Measurements from ENCODE around the gene BCAN.

The BCAN gene

GRCh38 chr1:156689035-156689952, 47.4 kb downstream of the BCAN start:
- Histone ChIP-seq H3K27ac (ENCODE audit: insufficient read depth, low read length, poor library complexity, severe bottlenecking) (no peak overlapping the region), H3K27me3 (replicated peaks; ENCODE audit: control insufficient read depth, insufficient read depth, low read length, poor library complexity, severe bottlenecking) (peaks cover 43% of the 10 kb centered on the region), H3K4me3 (ENCODE audit: insufficient read depth, low read depth, low read length, poor library complexity, severe bottlenecking) (no peak overlapping the region), H3K36me3 (ENCODE audit: control insufficient read depth, insufficient read depth, low read length) (no peaks in the 10 kb centered on the region), H3K9me3 (ENCODE audit: control insufficient read depth, low read length) (no peaks in the 10 kb centered on the region), H3K4me1 (ENCODE audit: control insufficient read depth, insufficient read depth, low read length, poor library complexity, severe bottlenecking) (peaks cover 18% of the 10 kb centered on the region)
- peak; percentile 54 to 64 (median 55) for DNase-seq

DNA sequence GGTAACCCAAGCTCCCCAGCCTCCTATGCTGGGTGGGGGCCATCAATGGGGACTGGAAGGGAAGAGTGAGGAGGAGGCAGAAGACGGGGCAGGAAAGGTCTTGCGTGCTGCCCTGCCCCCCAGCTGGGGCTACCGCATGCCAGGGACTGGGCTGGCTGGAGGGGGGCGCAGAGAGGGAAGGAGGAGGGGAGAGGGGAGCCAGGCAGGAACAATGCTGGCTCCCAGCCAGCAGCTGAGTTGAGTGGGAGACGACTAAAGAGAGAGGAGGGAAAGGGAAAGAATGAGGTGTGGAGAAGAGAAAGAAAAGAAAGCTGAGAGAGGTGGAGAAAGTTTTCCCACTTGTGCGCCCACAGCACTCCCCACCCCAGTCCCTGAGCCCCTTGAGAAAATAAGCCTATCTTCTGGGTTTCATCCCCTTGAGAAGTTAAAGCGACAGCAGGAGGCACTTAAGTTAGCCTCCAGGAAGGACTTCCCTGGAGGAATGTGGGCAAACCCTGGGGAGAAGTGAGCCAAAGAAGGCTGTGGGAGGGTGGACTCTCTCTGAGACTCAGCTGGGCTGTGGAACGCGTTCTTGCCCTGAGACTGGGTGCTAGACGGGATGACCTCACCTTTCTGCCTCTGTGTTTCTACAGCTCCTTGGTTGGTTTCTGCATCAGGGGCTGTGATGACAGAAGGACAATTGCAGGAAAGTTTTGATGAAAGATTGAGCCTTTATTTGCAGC, 48.2 kb downstream of the BCAN start:
- H3K27me3 ChIP-seq (replicated peaks; ENCODE audit: control insufficient read depth, insufficient read depth, low read length, poor library complexity, severe bottlenecking): peaks cover 43% of the 10 kb centered on the region
- H3K27ac ChIP-seq (ENCODE audit: insufficient read depth, low read length, poor library complexity, severe bottlenecking): no peak overlapping the region
- no peak for DNase-seq
- peaks cover 16% of the 10 kb centered on the region for H3K4me1 ChIP-seq (ENCODE audit: control insufficient read depth, insufficient read depth, low read length, poor library complexity, severe bottlenecking)
- no peaks in the 10 kb centered on the region for H3K9me3 ChIP-seq (ENCODE audit: control insufficient read depth, low read length)
- H3K36me3 ChIP-seq (ENCODE audit: control insufficient read depth, insufficient read depth, low read length): no peaks in the 10 kb centered on the region
- no peak overlapping the region for H3K4me3 ChIP-seq (ENCODE audit: insufficient read depth, low read depth, low read length, poor library complexity, severe bottlenecking)

DNA sequence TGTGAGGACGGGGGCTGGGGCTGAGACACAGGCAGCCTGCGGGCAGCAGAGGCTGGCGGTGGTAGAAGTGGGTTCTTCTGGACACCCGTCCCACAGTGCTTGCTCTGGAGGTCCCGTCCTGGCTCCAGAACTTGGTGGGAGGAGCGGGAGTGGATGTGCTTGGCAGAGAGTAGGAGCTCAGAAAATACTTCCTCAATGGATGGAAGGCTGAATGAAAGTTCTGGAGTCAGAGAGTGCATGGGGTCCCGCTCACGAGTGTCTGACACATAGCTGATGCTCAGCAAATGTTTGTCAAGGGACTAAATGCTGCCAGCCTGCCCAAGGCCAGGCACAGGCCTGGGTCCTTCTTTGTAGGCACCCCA, 48.7 kb downstream of the BCAN start:
- Histone ChIP-seq H3K27ac (ENCODE audit: insufficient read depth, low read length, poor library complexity, severe bottlenecking) (no peak overlapping the region), H3K36me3 (ENCODE audit: control insufficient read depth, insufficient read depth, low read length) (no peaks in the 10 kb centered on the region), H3K27me3 (replicated peaks; ENCODE audit: control insufficient read depth, insufficient read depth, low read length, poor library complexity, severe bottlenecking) (peaks cover 43% of the 10 kb centered on the region), H3K9me3 (ENCODE audit: control insufficient read depth, low read length) (no peaks in the 10 kb centered on the region), H3K4me3 (ENCODE audit: insufficient read depth, low read depth, low read length, poor library complexity, severe bottlenecking) (no peak overlapping the region), H3K4me1 (ENCODE audit: control insufficient read depth, insufficient read depth, low read length, poor library complexity, severe bottlenecking) (peaks cover 16% of the 10 kb centered on the region)
- no peak for DNase-seq

DNA sequence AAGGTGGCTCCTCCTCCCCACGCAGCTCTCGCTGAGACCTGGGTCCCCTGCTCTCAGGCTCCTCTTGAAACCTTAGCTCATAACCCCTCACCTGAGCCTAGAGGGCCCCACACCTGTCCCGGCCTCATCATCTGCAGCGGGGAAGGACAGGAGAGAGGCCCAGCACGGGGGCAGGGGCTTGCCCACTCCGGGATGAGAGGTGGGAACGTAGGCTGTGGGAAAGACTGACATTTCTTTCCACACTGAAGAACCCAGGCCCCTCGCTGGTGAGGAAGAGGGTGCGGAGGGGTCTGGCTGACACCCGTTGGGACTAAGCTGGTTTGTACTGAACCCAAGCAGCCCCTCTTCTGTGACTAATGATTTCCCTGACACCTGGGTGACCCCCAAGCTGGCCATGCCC, 49.3 kb downstream of the BCAN start:
- H3K4me3 ChIP-seq (ENCODE audit: insufficient read depth, low read depth, low read length, poor library complexity, severe bottlenecking): no peak overlapping the region
- peaks cover 43% of the 10 kb centered on the region for H3K27me3 ChIP-seq (replicated peaks; ENCODE audit: control insufficient read depth, insufficient read depth, low read length, poor library complexity, severe bottlenecking)
- no peak for DNase-seq
- no peaks in the 10 kb centered on the region for H3K36me3 ChIP-seq (ENCODE audit: control insufficient read depth, insufficient read depth, low read length)
- peaks cover 16% of the 10 kb centered on the region for H3K4me1 ChIP-seq (ENCODE audit: control insufficient read depth, insufficient read depth, low read length, poor library complexity, severe bottlenecking)
- no peaks in the 10 kb centered on the region for H3K9me3 ChIP-seq (ENCODE audit: control insufficient read depth, low read length)
- no peak overlapping the region for H3K27ac ChIP-seq (ENCODE audit: insufficient read depth, low read length, poor library complexity, severe bottlenecking)

DNA sequence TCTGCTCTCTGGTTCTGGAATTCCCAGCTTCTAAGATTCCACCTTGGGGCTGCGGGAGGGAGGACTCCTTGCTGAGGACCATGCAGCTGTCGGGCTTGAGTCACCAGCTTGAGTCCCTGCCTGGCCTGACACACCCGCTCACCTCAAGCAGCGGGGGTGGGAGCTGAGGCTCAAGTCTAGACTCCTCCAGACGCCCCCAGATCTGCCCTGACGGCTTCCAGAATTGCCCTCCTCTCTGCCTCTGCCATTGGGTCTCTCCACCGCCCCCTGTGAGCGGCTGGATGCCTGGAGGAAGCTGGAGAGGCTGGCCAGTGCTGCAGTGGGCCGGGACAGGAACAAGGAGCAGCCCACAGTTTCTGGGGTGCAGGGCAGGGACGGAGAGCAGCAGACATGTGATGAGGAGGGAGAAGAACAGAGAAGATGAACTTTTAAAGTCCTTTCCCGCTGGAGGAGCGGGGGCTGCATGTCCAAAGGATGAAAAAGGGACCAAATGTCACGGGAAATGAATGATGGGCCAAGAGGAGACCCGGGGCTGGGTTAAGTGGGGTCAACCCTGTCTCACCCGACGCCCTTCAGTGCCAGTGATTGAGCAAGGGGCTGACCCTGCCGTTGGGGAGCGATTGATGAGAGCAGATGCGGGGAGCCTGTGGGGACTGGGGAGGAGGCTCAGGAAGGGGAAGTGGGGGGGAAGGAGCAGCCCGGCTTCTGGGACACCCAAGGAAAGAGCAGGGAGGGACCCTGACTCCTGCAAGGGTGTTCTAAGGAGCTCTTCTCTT, 49.9 kb downstream of the BCAN start:
- no peaks in the 10 kb centered on the region for H3K9me3 ChIP-seq (ENCODE audit: control insufficient read depth, low read length)
- no peak overlapping the region for H3K27ac ChIP-seq (ENCODE audit: insufficient read depth, low read length, poor library complexity, severe bottlenecking)
- no peak overlapping the region for H3K4me3 ChIP-seq (ENCODE audit: insufficient read depth, low read depth, low read length, poor library complexity, severe bottlenecking)
- no peak for DNase-seq
- peaks cover 16% of the 10 kb centered on the region for H3K4me1 ChIP-seq (ENCODE audit: control insufficient read depth, insufficient read depth, low read length, poor library complexity, severe bottlenecking)
- no peaks in the 10 kb centered on the region for H3K36me3 ChIP-seq (ENCODE audit: control insufficient read depth, insufficient read depth, low read length)
- H3K27me3 ChIP-seq (replicated peaks; ENCODE audit: control insufficient read depth, insufficient read depth, low read length, poor library complexity, severe bottlenecking): peaks cover 43% of the 10 kb centered on the region

- no peak for DNase-seq
- Histone ChIP-seq H3K9me3 (ENCODE audit: control insufficient read depth, low read length) (no peaks in the 10 kb centered on the region), H3K36me3 (ENCODE audit: control insufficient read depth, insufficient read depth, low read length) (no peaks in the 10 kb centered on the region), H3K4me3 (ENCODE audit: insufficient read depth, low read depth, low read length, poor library complexity, severe bottlenecking) (no peak overlapping the region), H3K4me1 (ENCODE audit: control insufficient read depth, insufficient read depth, low read length, poor library complexity, severe bottlenecking) (peaks cover 16% of the 10 kb centered on the region), H3K27me3 (replicated peaks; ENCODE audit: control insufficient read depth, insufficient read depth, low read length, poor library complexity, severe bottlenecking) (peaks cover 43% of the 10 kb centered on the region), H3K27ac (ENCODE audit: insufficient read depth, low read length, poor library complexity, severe bottlenecking) (no peak overlapping the region)
These were observed 50.6 kb downstream of the BCAN start for GRCh38 chr1:156692441-156692924.

- H3K27ac ChIP-seq (ENCODE audit: insufficient read depth, low read length, poor library complexity, severe bottlenecking): no peak overlapping the region
- DNase-seq: no peak
- no peaks in the 10 kb centered on the region for H3K9me3 ChIP-seq (ENCODE audit: control insufficient read depth, low read length)
- peaks cover 16% of the 10 kb centered on the region for H3K4me1 ChIP-seq (ENCODE audit: control insufficient read depth, insufficient read depth, low read length, poor library complexity, severe bottlenecking)
- no peak overlapping the region for H3K4me3 ChIP-seq (ENCODE audit: insufficient read depth, low read depth, low read length, poor library complexity, severe bottlenecking)
- no peaks in the 10 kb centered on the region for H3K36me3 ChIP-seq (ENCODE audit: control insufficient read depth, insufficient read depth, low read length)
- peaks cover 43% of the 10 kb centered on the region for H3K27me3 ChIP-seq (replicated peaks; ENCODE audit: control insufficient read depth, insufficient read depth, low read length, poor library complexity, severe bottlenecking)
These were observed 51.3 kb downstream of the BCAN start for GRCh38 chr1:156692925-156693847.

DNA sequence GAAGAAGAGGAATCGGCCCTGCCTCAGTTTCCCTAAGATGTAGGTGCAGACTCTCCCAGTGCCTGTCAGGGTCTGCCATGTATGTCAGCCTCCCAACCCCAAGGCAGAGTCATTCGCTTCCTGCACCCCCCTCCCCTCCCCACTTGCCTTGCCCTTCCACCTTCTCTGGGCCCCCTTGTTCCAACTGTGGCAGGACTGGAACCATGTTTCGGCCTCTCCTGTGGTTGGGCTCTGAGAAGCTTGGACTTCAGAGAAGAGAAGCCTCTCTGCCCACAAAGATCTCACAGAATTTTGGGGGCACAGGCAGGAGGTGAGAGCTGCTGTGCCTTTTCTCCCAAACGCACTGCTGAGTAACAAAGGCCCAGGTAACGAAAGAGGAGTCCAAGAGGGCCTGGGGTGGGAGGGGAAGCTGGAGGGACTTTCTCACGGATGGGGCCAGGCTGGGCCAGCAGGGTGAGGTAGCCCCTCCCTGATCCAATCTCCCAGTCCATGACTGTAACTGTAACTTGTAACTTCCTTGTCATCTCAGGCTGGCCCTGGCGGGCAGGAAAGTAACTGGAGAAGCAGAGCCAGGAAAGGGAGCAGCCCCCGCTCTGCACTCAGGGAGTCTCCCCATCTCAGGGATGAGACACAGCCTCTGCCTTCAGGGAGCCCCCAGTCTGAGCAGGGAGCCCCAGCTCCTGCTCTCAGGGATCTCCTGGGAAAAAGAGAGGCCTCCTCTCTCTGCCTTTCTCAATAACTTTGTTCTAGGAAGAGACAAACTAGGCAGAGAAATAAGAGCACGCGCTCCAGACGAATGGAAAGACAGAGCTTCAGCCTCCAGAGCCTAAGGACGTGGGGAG, 52.2 kb downstream of the BCAN start:
- DNase-seq: no peak
- Histone ChIP-seq H3K27ac (ENCODE audit: insufficient read depth, low read length, poor library complexity, severe bottlenecking) (no peak overlapping the region), H3K4me1 (ENCODE audit: control insufficient read depth, insufficient read depth, low read length, poor library complexity, severe bottlenecking) (peaks cover 16% of the 10 kb centered on the region), H3K27me3 (replicated peaks; ENCODE audit: control insufficient read depth, insufficient read depth, low read length, poor library complexity, severe bottlenecking) (peaks cover 43% of the 10 kb centered on the region), H3K4me3 (ENCODE audit: insufficient read depth, low read depth, low read length, poor library complexity, severe bottlenecking) (no peak overlapping the region), H3K36me3 (ENCODE audit: control insufficient read depth, insufficient read depth, low read length) (no peaks in the 10 kb centered on the region), H3K9me3 (ENCODE audit: control insufficient read depth, low read length) (no peaks in the 10 kb centered on the region)

DNA sequence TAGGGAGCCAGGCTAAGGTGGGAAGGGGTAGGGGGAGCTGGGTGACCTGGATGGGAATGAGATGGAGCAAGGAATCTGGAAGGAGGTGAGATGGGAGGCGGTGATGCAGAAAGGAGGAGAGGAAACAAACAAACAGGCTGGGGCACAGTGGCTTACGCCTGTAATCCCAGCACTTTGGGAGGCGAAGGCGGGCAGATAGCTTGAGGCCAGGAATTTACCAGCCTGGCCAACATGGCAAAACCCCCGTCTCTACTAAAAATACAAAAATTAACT, 52.7 kb downstream of the BCAN start:
- Histone ChIP-seq H3K9me3 (ENCODE audit: control insufficient read depth, low read length) (no peaks in the 10 kb centered on the region), H3K4me1 (ENCODE audit: control insufficient read depth, insufficient read depth, low read length, poor library complexity, severe bottlenecking) (peaks cover 10% of the 10 kb centered on the region), H3K36me3 (ENCODE audit: control insufficient read depth, insufficient read depth, low read length) (no peaks in the 10 kb centered on the region), H3K4me3 (ENCODE audit: insufficient read depth, low read depth, low read length, poor library complexity, severe bottlenecking) (no peak overlapping the region), H3K27ac (ENCODE audit: insufficient read depth, low read length, poor library complexity, severe bottlenecking) (no peak overlapping the region), H3K27me3 (replicated peaks; ENCODE audit: control insufficient read depth, insufficient read depth, low read length, poor library complexity, severe bottlenecking) (peaks cover 42% of the 10 kb centered on the region)
- no peak for DNase-seq

All from effector memory CD4-positive, alpha-beta T cell (primary cell).